Right lobe of liver (tissue), 6 donors: ENCODE results near the gene TXLNB. TPM values are rescaled to one million over a fixed set of nuclear protein-coding genes. Genes with fewer than 3 reads are reported as not detected.
A peak's percentile ranks its signal among the peaks of the same experiment; 100 is the strongest.

Source experiments
- ATAC-seq, 4 donors: fragments of 200-7000 bp; cut with Tn5 transposase; one replicate each; pipeline ENCODE4 v1.9.1; 2020; ENCODE audit warnings: mild to moderate bottlenecking in 4 of 4, moderate library complexity in 4 of 4
- DNase-seq, 3 donors: peaks; one replicate each; pipeline ENCODE4 v3.0.0-alpha.2; 2020
- H3K27ac ChIP-seq, 3 donors: fragments of 200-600 bp; one replicate each; pipeline ENCODE4 v1.8.0; 2022
- H3K27me3 ChIP-seq, 2 donors: fragments of 200-600 bp; one replicate each; pipeline ENCODE4 v1.8.0; 2022
- H3K36me3 ChIP-seq, 4 donors: fragments of 200-600 bp; sonication (generic) in 1 of 4; one replicate each; pipeline versions ENCODE4 v1.5.1 to v1.8.0; 2017 to 2022; ENCODE audit warnings: control low read depth in 1 of 4
- H3K4me1 ChIP-seq, 4 donors: fragments of 200-600 bp; sonication (generic) in 1 of 4; one replicate each; pipeline versions ENCODE4 v1.5.1 to v1.8.0; 2017 to 2022; ENCODE audit warnings: control low read depth in 1 of 4
- H3K4me3 ChIP-seq, 3 donors: fragments of 200-600 bp; one replicate each; pipeline ENCODE4 v1.8.0; 2022
- H3K9me3 ChIP-seq, 4 donors: fragments of 200-600 bp; sonication (generic) in 1 of 4; one replicate each; pipeline versions ENCODE4 v1.5.1 to v1.8.0; 2017 to 2022; ENCODE audit warnings: control low read depth in 1 of 4
- POLR2A ChIP-seq: fragments of 450-650 bp; IDR thresholded peaks from one replicate; pipeline ENCODE4 v1.6.1; 2017; ENCODE audit warnings: antibody characterized with exemption, mild to moderate bottlenecking
- WGBS: methylation state at CpG from one replicate; pipeline ENCODE4 v1.1.6; 2018; ENCODE audit warnings: low coverage, low lambda C conversion rate; ENCODE audit not compliant: insufficient coverage; ENCODE audit errors: missing lambda C conversion rate; 5-methylcytosine and 5-hydroxymethylcytosine counted together
- intact Hi-C, 2 donors: fragments of 100-400 bp; cut with DNase I; formaldehyde crosslinking; loops; one replicate each; pipeline versions ENCODE4 v1.11.2 to v1.14.1; 2022
- total RNA-seq, 6 experiments: library from RNA; depleted of rRNA in 2 of 6; stranded (reverse); fragments of >200 nt in 2 of 6; fragmentation: NEBNext Ultra II Directional in 3 of 6; extraction: Animal tissue kit (Norgen Biotek cat#: 25700) in 3 of 6; gene quantifications; one replicate each; pipeline versions ENCODE4 v1.1.0 to v1.2.4, GENCODE V29; 2016 to 2023
- TF ChIP-seq, protein P1 (sequence below), 4 donors: fragments of 200-600 bp in 3 of 4; fragments of 450-650 bp in 1 of 4; IDR thresholded peaks; one replicate each; pipeline versions ENCODE4 v1.5.1 to v1.8.0; 2016 to 2022; ENCODE audit warnings: antibody characterized with exemption in 4 of 4, mild to moderate bottlenecking in 2 of 4
- donor health status: DM: no; HTN: yes; CAD: no.
- donor health status: DM: no; HTN: no; CAD: no.
- donor health status: DM: no; HTN: no; CAD: no.
- donor health status: DM: no; HTN: yes; CAD: no.
- donor health status: DM: no; HTN: yes; CAD: no.

The TXLNB gene
- total RNA-seq, 6 experiments from 2014 or later = 0.04 to 0.50 (median 0.14) TPM

DNA sequence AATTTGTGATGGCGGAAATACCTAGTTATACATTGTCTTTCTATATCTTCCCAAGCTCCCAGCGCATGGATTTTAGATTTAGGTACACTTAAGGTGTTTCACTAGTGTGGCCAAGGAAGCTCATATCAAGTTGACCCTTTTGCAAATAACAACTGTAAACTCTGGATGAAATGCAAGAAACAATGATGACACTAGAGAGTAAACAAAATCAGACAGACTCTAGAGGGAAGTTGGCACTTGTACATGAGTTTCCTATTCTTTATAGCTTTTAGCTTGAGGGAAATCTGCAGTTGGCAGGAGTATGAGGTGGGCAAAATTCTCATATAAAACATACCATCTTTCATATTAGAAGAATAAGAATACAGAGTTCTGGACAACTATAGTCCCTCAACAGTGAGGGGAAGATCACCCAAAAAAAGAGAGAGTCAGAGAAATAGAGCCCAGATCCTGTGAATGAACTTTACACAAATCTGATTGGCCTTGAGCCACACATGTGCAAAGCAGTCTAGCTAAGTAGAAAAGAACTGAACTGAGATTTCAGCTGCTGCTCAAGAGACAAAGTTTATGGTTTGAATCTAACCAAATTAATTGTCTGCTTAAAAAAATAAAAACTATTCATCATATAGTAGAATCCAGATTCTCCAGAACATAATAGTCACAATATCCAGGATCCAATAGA lies 26.1 kb downstream of the TXLNB start:
- Histone ChIP-seq H3K27ac (no peak overlapping the region), H3K36me3 (no peaks in the 10 kb centered on the region), H3K9me3 (no peaks in the 10 kb centered on the region), H3K27me3 (no peaks in the 10 kb centered on the region), H3K4me1 (peaks cover 0 to 4% (median 0%) of the 10 kb centered on the region in 4 donors), H3K4me3 (no peak overlapping the region)
- DNase-seq (no peak), ATAC-seq (peak; percentile 45 to 87 (median 79))
- 89% methylated on average over 2 of the region's 2 CpGs for WGBS
- intact Hi-C loops = no loop called here
- no peak for TF ChIP-seq POLR2A
- TF ChIP-seq, protein P1, sequence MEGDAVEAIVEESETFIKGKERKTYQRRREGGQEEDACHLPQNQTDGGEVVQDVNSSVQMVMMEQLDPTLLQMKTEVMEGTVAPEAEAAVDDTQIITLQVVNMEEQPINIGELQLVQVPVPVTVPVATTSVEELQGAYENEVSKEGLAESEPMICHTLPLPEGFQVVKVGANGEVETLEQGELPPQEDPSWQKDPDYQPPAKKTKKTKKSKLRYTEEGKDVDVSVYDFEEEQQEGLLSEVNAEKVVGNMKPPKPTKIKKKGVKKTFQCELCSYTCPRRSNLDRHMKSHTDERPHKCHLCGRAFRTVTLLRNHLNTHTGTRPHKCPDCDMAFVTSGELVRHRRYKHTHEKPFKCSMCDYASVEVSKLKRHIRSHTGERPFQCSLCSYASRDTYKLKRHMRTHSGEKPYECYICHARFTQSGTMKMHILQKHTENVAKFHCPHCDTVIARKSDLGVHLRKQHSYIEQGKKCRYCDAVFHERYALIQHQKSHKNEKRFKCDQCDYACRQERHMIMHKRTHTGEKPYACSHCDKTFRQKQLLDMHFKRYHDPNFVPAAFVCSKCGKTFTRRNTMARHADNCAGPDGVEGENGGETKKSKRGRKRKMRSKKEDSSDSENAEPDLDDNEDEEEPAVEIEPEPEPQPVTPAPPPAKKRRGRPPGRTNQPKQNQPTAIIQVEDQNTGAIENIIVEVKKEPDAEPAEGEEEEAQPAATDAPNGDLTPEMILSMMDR (IDR thresholded peaks at IDR 0.05) = no peak

DNA sequence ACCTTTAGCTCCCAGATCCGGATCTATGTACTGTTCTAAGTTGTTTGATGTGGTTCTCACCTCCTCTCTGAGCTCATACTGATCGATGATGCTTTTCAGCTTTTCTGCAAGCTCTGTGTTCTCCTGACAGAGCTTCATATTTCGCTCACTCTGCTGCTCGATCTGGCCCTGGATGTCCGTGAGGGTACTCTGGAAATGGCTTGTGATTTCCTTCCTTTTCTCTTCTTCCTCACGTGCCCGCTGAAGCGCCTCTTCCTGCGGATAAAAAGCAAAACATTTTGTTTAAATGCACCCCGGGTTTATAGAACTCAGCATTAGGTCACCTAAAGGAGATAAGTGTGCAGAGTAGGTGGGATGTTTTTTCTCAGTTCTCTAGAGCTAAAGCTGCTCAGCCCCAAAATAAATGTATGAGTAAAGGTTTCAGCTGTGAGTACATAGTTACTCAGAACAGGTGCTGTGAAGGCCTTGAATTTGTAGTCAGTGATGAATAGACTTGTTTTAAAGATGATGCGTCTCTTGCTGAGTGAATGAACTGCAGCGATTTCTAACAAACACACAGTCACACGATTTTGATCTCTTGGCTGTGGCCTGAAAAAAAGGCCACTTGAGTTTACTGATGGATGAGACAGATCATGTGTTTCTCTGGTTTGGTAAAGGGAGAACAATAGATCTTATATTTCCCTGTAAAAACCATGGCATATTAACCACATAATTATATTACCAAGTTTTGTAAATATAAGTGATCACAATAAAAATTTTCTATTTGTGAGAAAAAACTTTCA lies 29.1 kb downstream of the TXLNB start:
- no peak for TF ChIP-seq POLR2A
- TF ChIP-seq, protein P1 (IDR thresholded peaks at IDR 0.05) = no peak
- intact Hi-C loops = no loop called here
- no peak overlapping the region for H3K27ac ChIP-seq
- H3K4me3 ChIP-seq = no peak overlapping the region
- H3K9me3 ChIP-seq = no peaks in the 10 kb centered on the region
- H3K27me3 ChIP-seq = no peaks in the 10 kb centered on the region
- peaks cover 0 to 4% (median 0%) of the 10 kb centered on the region in 4 donors for H3K4me1 ChIP-seq
- WGBS = 64% methylated on average over 12 of the region's 13 CpGs
- DNase-seq (no peak), ATAC-seq (peak in 2 of 4 donors; percentile 19 to 21)
- H3K36me3 ChIP-seq = no peaks in the 10 kb centered on the region

DNA sequence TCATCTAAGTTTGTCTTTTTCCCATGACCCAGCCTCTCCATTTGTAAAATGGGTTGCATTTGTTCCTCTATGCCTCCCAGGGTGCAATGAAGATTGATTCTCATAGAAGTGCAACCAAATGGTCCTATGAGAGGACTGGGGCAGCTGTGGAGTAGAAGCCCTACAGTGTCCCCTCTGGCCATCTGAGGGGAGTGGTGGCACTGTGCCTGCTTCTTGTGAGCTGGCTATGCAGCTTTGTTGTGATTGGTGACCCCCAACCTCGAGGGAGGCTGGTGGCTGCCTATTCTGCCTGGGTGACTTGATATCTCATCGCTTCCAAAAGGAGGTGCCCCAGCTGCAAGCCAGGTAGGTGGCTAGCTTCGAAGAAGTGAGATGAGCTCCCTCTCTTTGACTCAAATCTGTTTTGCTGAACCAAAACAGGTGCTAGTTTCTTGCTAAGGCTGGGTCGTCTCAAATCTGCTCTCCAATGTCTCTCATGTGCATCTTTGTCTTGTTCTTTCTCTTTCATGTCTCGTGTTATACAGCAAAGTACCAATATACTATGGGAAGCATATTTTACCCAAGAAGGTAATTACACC lies 33.9 kb downstream of the TXLNB start:
- no peaks in the 10 kb centered on the region for H3K36me3 ChIP-seq
- H3K27ac ChIP-seq = no peak overlapping the region
- WGBS = 72% methylated on average over 4 of the region's 5 CpGs

DNA sequence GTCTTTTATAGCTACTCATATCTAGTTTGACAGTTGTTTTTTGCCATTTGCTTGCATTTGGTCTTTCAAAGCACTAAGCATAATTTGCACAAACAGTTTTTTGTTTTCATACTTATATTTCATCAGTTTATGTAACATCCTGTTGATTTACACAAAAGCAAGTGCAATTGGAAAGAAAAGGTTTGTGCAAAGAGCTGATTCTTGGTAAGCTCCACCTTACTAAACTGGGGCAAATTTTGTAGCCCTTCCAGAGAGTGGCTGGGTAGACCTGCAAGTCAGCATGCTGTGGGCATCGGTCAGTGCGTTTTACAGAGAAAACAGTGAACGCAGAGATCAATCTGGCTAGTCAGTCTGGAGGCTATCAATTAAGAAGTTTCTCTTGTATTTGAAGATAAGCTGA lies 34.5 kb downstream of the TXLNB start:
- WGBS = 83% methylated on average over 3 of the region's 3 CpGs
- H3K27me3 ChIP-seq = no peaks in the 10 kb centered on the region
- TF ChIP-seq POLR2A = no peak
- TF ChIP-seq, protein P1 (IDR thresholded peaks at IDR 0.05) = no peak
- H3K9me3 ChIP-seq = no peaks in the 10 kb centered on the region
- ATAC-seq (no peak), DNase-seq (no peak)
- no peaks in the 10 kb centered on the region for H3K36me3 ChIP-seq
- H3K4me1 ChIP-seq = no peaks in the 10 kb centered on the region
- intact Hi-C loops = no loop called here
- H3K27ac ChIP-seq = no peak overlapping the region
- H3K4me3 ChIP-seq = no peak overlapping the region

More for the DNA sequence above, 33.9 kb downstream of the TXLNB start:
- intact Hi-C loops = no loop called here
- no peak overlapping the region for H3K4me3 ChIP-seq
- no peaks in the 10 kb centered on the region for H3K4me1 ChIP-seq
- ATAC-seq (no peak), DNase-seq (no peak)
- no peak for TF ChIP-seq POLR2A
- TF ChIP-seq, protein P1 (IDR thresholded peaks at IDR 0.05) = no peak
- no peaks in the 10 kb centered on the region for H3K9me3 ChIP-seq
- no peaks in the 10 kb centered on the region for H3K27me3 ChIP-seq
